WERI-Rb-1 (cell line): Measurements from ENCODE around the gene HMGN2.

Experiments
- DNase-seq: peaks from one replicate; pipeline ENCODE4 v3.0.0-alpha.2; 2020
- H3K27ac ChIP-seq: fragments of 250-450 bp; sonication (Bioruptor Pico); 2 replicates; pipeline ENCODE4 v1.5.1; 2020; ENCODE audit warnings: mild to moderate bottlenecking, moderate library complexity
- H3K27me3 ChIP-seq: fragments of 250-450 bp; sonication (Bioruptor Pico); 2 replicates; pipeline ENCODE4 v1.5.1; 2021; ENCODE audit warnings: mild to moderate bottlenecking, low read depth, moderate library complexity; ENCODE audit not compliant: insufficient read depth, severe bottlenecking
- H3K36me3 ChIP-seq: fragments of 250-450 bp; sonication (Bioruptor Pico); 2 replicates; pipeline ENCODE4 v1.5.1; 2020; ENCODE audit warnings: mild to moderate bottlenecking, moderate library complexity
- H3K4me3 ChIP-seq: 2 replicates; pipeline ENCODE4 v1.5.1; 2011; ENCODE audit warnings: low read depth, mild to moderate bottlenecking, control low read depth, low read length
- H3K9me3 ChIP-seq: fragments of 250-450 bp; sonication (Bioruptor Pico); 2 replicates; pipeline ENCODE4 v1.5.1; 2021; ENCODE audit warnings: mild to moderate bottlenecking, moderate library complexity; ENCODE audit not compliant: severe bottlenecking
- CTCF ChIP-seq: IDR thresholded peaks from 2 replicates; pipeline ENCODE4 v1.5.1; 2011; ENCODE audit warnings: low read depth, mild to moderate bottlenecking, control low read depth, inconsistent platforms, low read length

HMGN2 gene

GRCh38 chr1:26516987-26517765 lies 44.9 kb downstream of the HMGN2 start:
- peak; percentile 46 for DNase-seq
- TF ChIP-seq CTCF, result no peak
- Histone ChIP-seq H3K27ac (peak overlapping the region; percentile 78), H3K27me3 (no peaks in the 10 kb centered on the region), H3K36me3 (no peaks in the 10 kb centered on the region), H3K4me3 (no peak overlapping the region), H3K9me3 (peaks cover 3% of the 10 kb centered on the region)

- Histone ChIP-seq H3K27me3 (no peaks in the 10 kb centered on the region), H3K36me3 (no peaks in the 10 kb centered on the region), H3K9me3 (peaks cover 3% of the 10 kb centered on the region), H3K27ac (peak overlapping the region; percentile 41; the same call in 1 of the 2 replicates), H3K4me3 (no peak overlapping the region)
- TF ChIP-seq CTCF, result no peak
- no peak for DNase-seq
These were observed 45.5 kb downstream of the HMGN2 start for GRCh38 chr1:26517766-26518049.

- no peak for DNase-seq
- H3K27me3 ChIP-seq, result no peaks in the 10 kb centered on the region
- H3K36me3 ChIP-seq, result no peaks in the 10 kb centered on the region
- H3K9me3 ChIP-seq, result peaks cover 3% of the 10 kb centered on the region
- TF ChIP-seq CTCF, result no peak
- H3K27ac ChIP-seq, result peak overlapping the region; percentile 36
- no peak overlapping the region for H3K4me3 ChIP-seq
These were observed 46.1 kb downstream of the HMGN2 start for GRCh38 chr1:26518355-26518754.

- DNase-seq, result no peak
- Histone ChIP-seq H3K4me3 (no peak overlapping the region), H3K27ac (no peak overlapping the region), H3K27me3 (no peaks in the 10 kb centered on the region), H3K36me3 (no peaks in the 10 kb centered on the region), H3K9me3 (no peaks in the 10 kb centered on the region)
- no peak for TF ChIP-seq CTCF
These were observed 48.1 kb downstream of the HMGN2 start for GRCh38 chr1:26520339-26520738.

GRCh38 chr1:26521669-26522030 lies 49.4 kb downstream of the HMGN2 start:
- H3K27me3 ChIP-seq, result no peaks in the 10 kb centered on the region
- DNase-seq, result no peak
- TF ChIP-seq CTCF, result no peak
- H3K27ac ChIP-seq, result no peak overlapping the region
- H3K9me3 ChIP-seq, result no peaks in the 10 kb centered on the region
- no peaks in the 10 kb centered on the region for H3K36me3 ChIP-seq
- no peak overlapping the region for H3K4me3 ChIP-seq

GRCh38 chr1:26522073-26522472 lies 49.8 kb downstream of the HMGN2 start:
- H3K36me3 ChIP-seq, result no peaks in the 10 kb centered on the region
- no peaks in the 10 kb centered on the region for H3K27me3 ChIP-seq
- H3K4me3 ChIP-seq, result no peak overlapping the region
- no peak overlapping the region for H3K27ac ChIP-seq
- no peak for TF ChIP-seq CTCF
- no peaks in the 10 kb centered on the region for H3K9me3 ChIP-seq
- DNase-seq, result no peak
